ENCODE results near the gene SH2D7. TPM values are rescaled to one million over a fixed set of nuclear protein-coding genes. Genes with fewer than 3 reads are reported as not detected.
A peak's percentile ranks its signal among the peaks of the same experiment; 100 is the strongest.

The SH2D7 gene
- total RNA-seq, 2 experiments from 2014 or later, result 0.29 to 0.31 TPM

DNA sequence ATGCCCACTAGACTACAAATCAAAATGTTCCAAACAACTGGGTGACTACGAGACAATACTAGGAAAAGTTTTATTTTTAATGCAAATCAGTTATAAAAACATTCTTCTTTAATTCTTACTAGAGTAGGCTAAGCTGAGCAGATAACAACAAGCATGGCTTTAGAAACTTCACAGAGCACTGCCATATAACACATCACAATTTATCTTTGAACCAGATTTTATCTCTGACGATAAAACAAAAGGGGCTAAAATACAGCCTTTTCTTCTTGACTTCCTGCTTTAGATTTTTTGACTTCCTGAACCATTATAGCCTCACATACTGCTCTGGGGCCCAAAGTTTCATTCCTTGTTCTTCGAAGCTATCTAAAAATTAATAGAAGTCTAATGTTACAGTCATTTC is 40.8 kb upstream of the SH2D7 start:
- CTCF ChIA-PET, result interaction anchor here (0.7 to 21.0 kb wide), 10 partner anchors 8 to 57 kb away, joined by 3 to 305 read pairs (median 6); partner anchors contain the start of genes SH2D7 and TBC1D2B
- ATAC-seq (no peak), DNase-seq (no peak)
- Mint-ChIP-seq H3K27ac (peak overlapping the region; percentile 94), H3K36me3 (ENCODE audit: low read depth) (peaks cover 75% of the 10 kb centered on the region), H3K4me3 (peak overlapping the region; percentile 42), H3K27me3 (ENCODE audit: low read depth) (no peaks in the 10 kb centered on the region), H3K4me1 (ENCODE audit: low read depth) (peaks cover 95% of the 10 kb centered on the region), H3K9me3 (ENCODE audit: insufficient read depth) (no peaks in the 10 kb centered on the region)
- POLR2A ChIA-PET, result interaction anchor here (1.0 to 5.8 kb wide), 6 partner anchors 9 to 52 kb away, joined by 3 to 71 read pairs (median 26); partner anchors contain the start of gene TBC1D2B

- peaks cover 71% of the 10 kb centered on the region for H3K36me3 Mint-ChIP-seq (ENCODE audit: low read depth)
- H3K4me1 Mint-ChIP-seq (ENCODE audit: low read depth), result peaks cover 95% of the 10 kb centered on the region
- peak; percentile 19 for DNase-seq
- no peaks in the 10 kb centered on the region for H3K27me3 Mint-ChIP-seq (ENCODE audit: low read depth)
- peak overlapping the region; percentile 94 for H3K27ac Mint-ChIP-seq
- H3K9me3 Mint-ChIP-seq (ENCODE audit: insufficient read depth), result no peaks in the 10 kb centered on the region
- ATAC-seq, result no peak
- POLR2A ChIA-PET, result interaction anchor here (0.8 to 5.8 kb wide), 6 partner anchors 9 to 27 kb away, joined by 3 to 71 read pairs (median 22); partner anchors contain the start of gene TBC1D2B
- CTCF ChIA-PET, result interaction anchor here (0.7 to 21.0 kb wide), 10 partner anchors 9 to 57 kb away, joined by 3 to 305 read pairs (median 6); partner anchors contain the start of genes SH2D7 and TBC1D2B
- peak overlapping the region; percentile 42 for H3K4me3 Mint-ChIP-seq
Measured at GRCh38 chr15:78052001-78052401, 40.4 kb upstream of the SH2D7 start.

- peaks cover 66% of the 10 kb centered on the region for H3K36me3 Mint-ChIP-seq (ENCODE audit: low read depth)
- peak overlapping the region; percentile 42 for H3K4me3 Mint-ChIP-seq
- no peaks in the 10 kb centered on the region for H3K27me3 Mint-ChIP-seq (ENCODE audit: low read depth)
- DNase-seq, result peak; percentile 20
- ChIA-PET POLR2A (interaction anchor here (0.6 to 5.8 kb wide), 6 partner anchors 9 to 27 kb away, joined by 3 to 71 read pairs (median 21); no protein-coding TSS in a partner anchor), CTCF (interaction anchor here (0.7 to 21.0 kb wide), 9 partner anchors 8 to 56 kb away, joined by 3 to 305 read pairs (median 7); partner anchors contain the start of gene TBC1D2B)
- no peaks in the 10 kb centered on the region for H3K9me3 Mint-ChIP-seq (ENCODE audit: insufficient read depth)
- H3K4me1 Mint-ChIP-seq (ENCODE audit: low read depth), result peaks cover 95% of the 10 kb centered on the region
- ATAC-seq, result no peak
- H3K27ac Mint-ChIP-seq, result peak overlapping the region; percentile 94
Measured at GRCh38 chr15:78052545-78052944, 39.8 kb upstream of the SH2D7 start.

GRCh38 chr15:78054518-78054917 is 37.8 kb upstream of the SH2D7 start:
- no peaks in the 10 kb centered on the region for H3K27me3 Mint-ChIP-seq (ENCODE audit: low read depth)
- DNase-seq (no peak), ATAC-seq (no peak)
- no peak overlapping the region for H3K4me3 Mint-ChIP-seq
- ChIA-PET CTCF (interaction anchor here (0.9 to 21.0 kb wide), 6 partner anchors 6 to 142 kb away, joined by 3 to 305 read pairs (median 9); partner anchors contain the start of gene TBC1D2B), POLR2A (interaction anchor here (5.4 to 5.8 kb wide), 2 partner anchors 7 to 13 kb away, joined by 39 to 71 read pairs; no protein-coding TSS in a partner anchor)
- no peak overlapping the region for H3K27ac Mint-ChIP-seq
- H3K4me1 Mint-ChIP-seq (ENCODE audit: low read depth), result peaks cover 95% of the 10 kb centered on the region
- peaks cover 63% of the 10 kb centered on the region for H3K36me3 Mint-ChIP-seq (ENCODE audit: low read depth)
- no peaks in the 10 kb centered on the region for H3K9me3 Mint-ChIP-seq (ENCODE audit: insufficient read depth)

DNA sequence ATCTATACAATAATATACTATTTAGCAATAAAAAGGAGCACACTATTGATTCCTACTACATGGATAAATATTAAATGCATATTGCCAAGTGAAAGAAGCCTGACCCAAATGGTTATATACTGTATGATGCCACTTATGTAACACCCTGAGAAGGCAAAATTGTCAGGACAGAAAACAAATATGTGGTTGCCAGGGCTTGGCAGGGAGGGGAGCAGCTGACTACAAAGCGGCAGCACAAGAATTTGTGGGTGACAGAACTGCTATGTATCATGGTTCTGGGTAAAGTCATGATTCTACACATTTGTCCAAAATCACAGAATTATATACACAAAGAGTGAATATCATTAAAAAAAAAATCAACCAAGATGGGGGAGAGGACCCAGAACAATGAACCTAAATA is 37.4 kb upstream of the SH2D7 start:
- no peak overlapping the region for H3K4me3 Mint-ChIP-seq
- DNase-seq (no peak), ATAC-seq (no peak)
- peaks cover 58% of the 10 kb centered on the region for H3K36me3 Mint-ChIP-seq (ENCODE audit: low read depth)
- no peaks in the 10 kb centered on the region for H3K27me3 Mint-ChIP-seq (ENCODE audit: low read depth)
- no peak overlapping the region for H3K27ac Mint-ChIP-seq
- ChIA-PET CTCF (interaction anchor here (1.3 to 21.0 kb wide), 4 partner anchors 14 to 141 kb away, joined by 3 to 305 read pairs (median 9); partner anchors contain the start of gene TBC1D2B), POLR2A (interaction anchor here (5.8 kb wide), 1 partner anchor 13 kb away, joined by 71 read pairs; no protein-coding TSS in a partner anchor)
- H3K4me1 Mint-ChIP-seq (ENCODE audit: low read depth), result peaks cover 95% of the 10 kb centered on the region
- H3K9me3 Mint-ChIP-seq (ENCODE audit: insufficient read depth), result no peaks in the 10 kb centered on the region

DNA sequence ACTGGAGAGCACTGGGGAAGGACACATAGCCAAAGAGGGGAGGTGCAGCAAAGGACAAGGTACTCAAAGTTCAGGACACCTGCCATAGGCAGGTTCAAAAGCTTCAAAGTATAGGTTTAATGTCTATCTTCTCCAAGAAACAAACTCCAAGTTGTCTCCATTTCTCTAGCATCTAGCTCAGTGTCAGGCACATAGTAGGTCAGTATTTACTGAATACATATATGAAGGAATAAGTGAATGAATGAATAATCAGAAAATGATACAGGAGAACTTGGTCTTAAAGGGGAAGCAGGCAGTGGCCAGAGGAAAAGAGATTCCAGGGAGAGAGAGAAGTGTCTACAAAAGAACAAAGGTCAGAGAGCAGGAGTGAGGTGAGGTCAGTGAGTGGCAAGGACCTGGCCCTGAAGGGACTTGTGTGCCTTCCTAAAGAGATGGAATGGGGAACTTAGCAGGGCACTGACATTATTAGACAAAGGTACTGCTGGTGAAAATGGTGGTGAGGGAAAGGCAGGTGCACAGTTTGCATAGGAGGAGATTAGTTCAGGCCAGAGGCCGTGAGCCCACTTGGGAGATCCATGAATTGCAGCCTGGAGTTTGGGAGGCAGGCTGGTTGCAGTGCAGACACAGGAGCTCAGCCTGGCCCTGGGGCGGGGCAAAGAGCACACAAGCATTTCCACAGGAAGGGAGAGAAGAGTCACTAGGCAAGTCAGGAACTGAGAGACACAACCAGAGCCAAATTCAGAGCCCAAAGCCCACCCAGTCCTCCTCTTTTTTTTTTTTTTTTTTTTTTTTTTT is 36.2 kb upstream of the SH2D7 start:
- ChIA-PET CTCF (interaction anchor here (1.3 to 21.0 kb wide), 5 partner anchors 14 to 51 kb away, joined by 3 to 305 read pairs (median 8); partner anchors contain the start of gene TBC1D2B), POLR2A (interaction anchor here (0.7 to 1.2 kb wide), 3 partner anchors 17 to 22 kb away, joined by 3 to 5 read pairs (median 4); no protein-coding TSS in a partner anchor)
- H3K27ac Mint-ChIP-seq, result peak overlapping the region; percentile 82
- peaks cover 53% of the 10 kb centered on the region for H3K36me3 Mint-ChIP-seq (ENCODE audit: low read depth)
- H3K4me3 Mint-ChIP-seq, result peak overlapping the region; percentile 31
- peaks cover 90% of the 10 kb centered on the region for H3K4me1 Mint-ChIP-seq (ENCODE audit: low read depth)
- H3K27me3 Mint-ChIP-seq (ENCODE audit: low read depth), result no peaks in the 10 kb centered on the region
- DNase-seq, result no peak
- peak; percentile 62 for ATAC-seq
- H3K9me3 Mint-ChIP-seq (ENCODE audit: insufficient read depth), result no peaks in the 10 kb centered on the region

DNA sequence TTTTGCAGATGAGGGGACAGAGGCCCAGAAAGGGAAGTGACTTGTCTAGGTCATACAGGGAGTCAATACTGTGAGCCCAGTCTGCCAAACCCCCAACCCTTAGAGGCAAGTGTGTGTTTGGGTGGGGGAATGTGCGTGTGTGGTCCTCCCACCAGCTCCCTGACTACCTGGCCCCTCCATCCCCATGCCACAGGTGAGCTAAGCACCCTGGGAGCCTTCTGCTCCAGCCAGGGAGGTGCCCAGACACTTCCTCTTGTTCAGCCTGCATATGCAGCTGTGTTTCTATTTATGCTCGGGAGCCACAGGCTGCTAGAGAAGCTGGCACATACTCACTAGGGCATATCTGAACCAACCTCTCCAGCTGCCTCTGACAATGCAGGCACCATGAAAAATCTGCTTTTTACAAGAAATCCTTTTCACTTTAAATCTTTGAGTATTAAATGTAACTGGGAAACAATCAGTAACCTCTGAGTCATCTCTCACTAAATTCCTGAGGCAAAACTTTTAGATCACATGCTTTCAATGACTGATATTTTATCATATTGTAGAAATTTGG is 35.6 kb upstream of the SH2D7 start:
- POLR2A ChIA-PET, result interaction anchor here (0.7 to 1.2 kb wide), 3 partner anchors 16 to 22 kb away, joined by 3 to 5 read pairs (median 4); no protein-coding TSS in a partner anchor
- ATAC-seq (peak; percentile 32), DNase-seq (no peak)

DNA sequence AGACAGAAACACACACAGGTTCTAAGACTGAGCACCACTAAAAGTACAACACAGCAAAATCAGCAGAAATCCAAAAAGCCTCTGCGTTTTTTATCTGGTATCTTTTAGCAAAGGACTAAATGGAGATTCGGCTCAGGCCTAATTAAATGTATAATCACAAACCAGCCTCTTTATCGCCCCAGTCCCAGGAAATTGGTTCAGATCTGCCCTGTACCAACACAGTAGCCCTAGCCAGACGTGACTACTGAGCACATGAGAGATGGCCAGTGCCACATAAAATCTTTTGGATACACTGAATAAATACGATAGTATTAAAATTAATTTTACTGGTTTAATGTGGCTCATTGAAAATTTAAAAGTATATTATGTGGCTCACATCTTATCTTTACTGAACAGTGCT is 34.6 kb upstream of the SH2D7 start:
- DNase-seq (no peak), ATAC-seq (no peak)
- Mint-ChIP-seq H3K36me3 (ENCODE audit: low read depth) (peaks cover 36% of the 10 kb centered on the region), H3K4me3 (no peak overlapping the region), H3K4me1 (ENCODE audit: low read depth) (peaks cover 81% of the 10 kb centered on the region), H3K27ac (peak overlapping the region; percentile 19), H3K9me3 (ENCODE audit: insufficient read depth) (no peaks in the 10 kb centered on the region), H3K27me3 (ENCODE audit: low read depth) (no peaks in the 10 kb centered on the region)
- ChIA-PET POLR2A (no interaction called here), CTCF (interaction anchor here (1.0 to 21.0 kb wide), 7 partner anchors 6 to 50 kb away, joined by 3 to 305 read pairs (median 8); partner anchors contain the start of gene TBC1D2B)

More for the DNA sequence above, 35.6 kb upstream of the SH2D7 start:
- CTCF ChIA-PET, result interaction anchor here (1.0 to 21.0 kb wide), 6 partner anchors 10 to 51 kb away, joined by 3 to 305 read pairs (median 7); partner anchors contain the start of gene TBC1D2B
- peak overlapping the region; percentile 82 for H3K27ac Mint-ChIP-seq
- no peaks in the 10 kb centered on the region for H3K27me3 Mint-ChIP-seq (ENCODE audit: low read depth)
- peaks cover 85% of the 10 kb centered on the region for H3K4me1 Mint-ChIP-seq (ENCODE audit: low read depth)
- H3K36me3 Mint-ChIP-seq (ENCODE audit: low read depth), result peaks cover 46% of the 10 kb centered on the region
- H3K9me3 Mint-ChIP-seq (ENCODE audit: insufficient read depth), result no peaks in the 10 kb centered on the region
- H3K4me3 Mint-ChIP-seq, result no peak overlapping the region

DNA sequence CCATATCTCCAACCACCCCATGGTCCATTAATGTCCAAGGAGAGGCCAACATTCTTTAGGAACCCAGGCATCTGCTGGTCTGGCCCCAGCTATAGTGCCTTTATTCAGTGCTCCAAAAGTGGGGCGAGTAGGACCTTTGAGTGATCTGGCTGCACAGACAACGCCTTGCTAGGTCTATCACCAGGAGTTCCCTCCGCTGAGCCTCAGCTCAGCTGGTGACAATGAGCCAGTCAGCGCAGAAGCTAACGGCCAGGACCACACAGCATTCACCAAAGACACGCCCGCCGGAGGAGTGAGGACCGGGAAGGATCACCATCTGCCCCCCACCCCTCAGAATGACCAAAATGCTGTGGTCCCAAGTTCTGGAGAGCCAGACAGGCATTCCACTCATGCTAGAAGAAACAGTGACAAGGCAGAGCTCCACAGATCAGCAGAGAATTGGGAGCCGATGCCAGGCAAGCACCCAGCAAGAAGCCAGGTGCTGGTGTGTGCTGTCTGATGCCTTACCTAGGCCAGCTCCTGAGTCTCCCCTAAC is 33.9 kb upstream of the SH2D7 start:
- Mint-ChIP-seq H3K4me3 (no peak overlapping the region), H3K27me3 (ENCODE audit: low read depth) (no peaks in the 10 kb centered on the region), H3K27ac (peak overlapping the region; percentile 18), H3K4me1 (ENCODE audit: low read depth) (peaks cover 76% of the 10 kb centered on the region), H3K36me3 (ENCODE audit: low read depth) (peaks cover 29% of the 10 kb centered on the region), H3K9me3 (ENCODE audit: insufficient read depth) (no peaks in the 10 kb centered on the region)
- POLR2A ChIA-PET, result interaction anchor here (0.9 to 2.9 kb wide), 3 partner anchors 8 to 24 kb away, joined by 3 to 20 read pairs (median 6); no protein-coding TSS in a partner anchor
- no peak for DNase-seq
- CTCF ChIA-PET, result interaction anchor here (1.1 to 21.0 kb wide), 6 partner anchors 7 to 49 kb away, joined by 3 to 305 read pairs (median 16); partner anchors contain the start of gene TBC1D2B
- ATAC-seq, result no peak

- Mint-ChIP-seq H3K36me3 (ENCODE audit: low read depth) (peaks cover 23% of the 10 kb centered on the region), H3K27me3 (ENCODE audit: low read depth) (no peaks in the 10 kb centered on the region), H3K9me3 (ENCODE audit: insufficient read depth) (no peaks in the 10 kb centered on the region), H3K4me1 (ENCODE audit: low read depth) (peaks cover 71% of the 10 kb centered on the region), H3K4me3 (no peak overlapping the region), H3K27ac (peak overlapping the region; percentile 45)
- POLR2A ChIA-PET, result interaction anchor here (0.9 to 2.9 kb wide), 4 partner anchors 9 to 25 kb away, joined by 3 to 20 read pairs (median 6); no protein-coding TSS in a partner anchor
- DNase-seq (no peak), ATAC-seq (no peak)
- CTCF ChIA-PET, result interaction anchor here (1.1 to 21.0 kb wide), 5 partner anchors 7 to 48 kb away, joined by 3 to 305 read pairs (median 25); partner anchors contain the start of gene TBC1D2B
Measured at GRCh38 chr15:78059110-78059839, 33.1 kb upstream of the SH2D7 start.
